Neural crest cell (in vitro differentiated cells): ENCODE results near the gene PAX2. TPM values are rescaled to one million over a fixed set of nuclear protein-coding genes. Genes with fewer than 3 reads are reported as not detected.
A peak's percentile ranks its signal among the peaks of the same experiment; 100 is the strongest.

ENCODE experiments used
- DNase-seq: peaks from one replicate; pipeline ENCODE4 v3.0.0; 2021; ENCODE audit warnings: low read depth, mixed read lengths, low spot score
- H3K27ac Mint-ChIP-seq: one replicate; pipeline ENCODE4 v1.8.0; 2021; ENCODE audit warnings: mild to moderate bottlenecking, mixed read lengths; ENCODE audit not compliant: unreplicated experiment
- H3K27me3 Mint-ChIP-seq: 2 replicates; pipeline ENCODE4 v1.8.0; 2021; ENCODE audit warnings: low read depth, mild to moderate bottlenecking, mixed read lengths
- H3K36me3 Mint-ChIP-seq: 2 replicates; pipeline ENCODE4 v1.8.0; 2021; ENCODE audit warnings: low read depth, mild to moderate bottlenecking, mixed read lengths
- H3K4me1 Mint-ChIP-seq: 2 replicates; pipeline ENCODE4 v1.8.0; 2021; ENCODE audit warnings: mixed read lengths
- H3K4me3 Mint-ChIP-seq: one replicate; pipeline ENCODE4 v1.8.0; 2021; ENCODE audit warnings: mild to moderate bottlenecking, mixed read lengths
- H3K9me3 Mint-ChIP-seq: 2 replicates; pipeline ENCODE4 v1.8.0; 2021; ENCODE audit warnings: mixed read lengths
- CTCF ChIP-seq: fragments of 200-600 bp; sonication (generic); conservative IDR thresholded peaks from 2 replicates; pipeline ENCODE4 v1.5.0; 2021; ENCODE audit warnings: antibody characterized with exemption, mild to moderate bottlenecking
- total RNA-seq: library from RNA; stranded (reverse); gene quantifications from 2 replicates; pipeline ENCODE4 v1.2.1, GENCODE V29; 2021

The PAX2 gene
- total RNA-seq, 1 donor from 2014 or later = 1.5 TPM

- no peaks in the 10 kb centered on the region for H3K36me3 Mint-ChIP-seq
- peaks cover 7% of the 10 kb centered on the region for H3K27me3 Mint-ChIP-seq
- no peak overlapping the region for H3K4me3 Mint-ChIP-seq
- TF ChIP-seq CTCF = no peak
- peaks cover 31% of the 10 kb centered on the region for H3K4me1 Mint-ChIP-seq
- H3K9me3 Mint-ChIP-seq = no peaks in the 10 kb centered on the region
- DNase-seq = no peak
- H3K27ac Mint-ChIP-seq = no peak overlapping the region
These were observed 132.1 kb downstream of the PAX2 start for GRCh38 chr10:100877461-100877850.

- H3K36me3 Mint-ChIP-seq = no peaks in the 10 kb centered on the region
- peaks cover 4% of the 10 kb centered on the region for H3K27me3 Mint-ChIP-seq
- no peaks in the 10 kb centered on the region for H3K9me3 Mint-ChIP-seq
- peak; percentile 87 for TF ChIP-seq CTCF
- DNase-seq = peak; percentile 63
- H3K4me1 Mint-ChIP-seq = peaks cover 36% of the 10 kb centered on the region
- H3K4me3 Mint-ChIP-seq = no peak overlapping the region
- H3K27ac Mint-ChIP-seq = no peak overlapping the region
These were observed 133.0 kb downstream of the PAX2 start for GRCh38 chr10:100878291-100878910.

Other genes starting within 250 kb of the PAX2 start
- gene SEC31B, start 225.7 kb upstream of the PAX2 start, total RNA-seq = 18.1 and 18.7 TPM in 2 replicates
- gene NDUFB8, start 215.7 kb upstream of the PAX2 start, total RNA-seq = 200 and 235 TPM in 2 replicates
- 55.7 and 62.9 TPM in 2 replicates for gene HIF1AN, start 209.6 kb upstream of the PAX2 start, total RNA-seq
- 39.6 and 40.6 TPM in 2 replicates for gene SLF2, start 167.4 kb downstream of the PAX2 start, total RNA-seq
- 7.0 and 9.1 TPM in 2 replicates for gene SEMA4G, start 223.9 kb downstream of the PAX2 start, total RNA-seq
- 62.9 and 64.0 TPM in 2 replicates for gene MRPL43, start 241.9 kb downstream of the PAX2 start, total RNA-seq
- gene TWNK, start 242.0 kb downstream of the PAX2 start, total RNA-seq = 14.3 and 14.6 TPM in 2 replicates